Endothelial cell of umbilical vein (primary cell): ENCODE results near the gene NCKAP5. TPM values are rescaled to one million over a fixed set of nuclear protein-coding genes. Genes with fewer than 3 reads are reported as not detected.

Experiments used
- BruUV-seq: library from RNA; stranded (reverse); fragments of 400-500 nt; replicated peaks from 2 replicates; lab custom pipeline; 2021; lab: Mats Ljungman, UMichigan
- CTCF ChIA-PET: fragments of 300-600, 350-600 bp; sonication (Branson Sonifier 250); formaldehyde crosslinking; loops from one replicate; lab custom pipeline; 2021; ENCODE audit warnings: antibody characterized with exemption, inconsistent platforms; lab: Charles Lee
- POLR2A ChIA-PET: fragments of 300-600, 350-600 bp; sonication (Branson Sonifier 250); formaldehyde crosslinking; loops from one replicate; lab custom pipeline; 2021; ENCODE audit warnings: antibody characterized with exemption, inconsistent platforms; lab: Charles Lee
- DNase-seq: peaks from one replicate; pipeline ENCODE4 v3.0.0-alpha.2; 2011; ENCODE audit warnings: low read depth, low spot score
- FAIRE-seq: peaks from 2 replicates; lab custom pipeline; 2011; peaks lifted over from hg19 to GRCh38; lab: Jason Lieb, UNC
- H2AFZ ChIP-seq: 2 replicates; pipeline ENCODE4 v1.6.0; 2012; ENCODE audit warnings: low read depth, low read length, control low read depth, inconsistent platforms
- H3K27ac ChIP-seq: 2 replicates; pipeline ENCODE4 v1.5.1; 2011; ENCODE audit warnings: low read depth, mild to moderate bottlenecking, control low read depth, low read length, moderate library complexity; ENCODE audit not compliant: insufficient read depth
- H3K27me3 ChIP-seq, 2 experiments: 2 replicates each; pipeline versions ENCODE4 v1.6.0 to v1.6.1; 2011; ENCODE audit warnings: low read length in 2 of 2, mixed read lengths in 1 of 2; ENCODE audit not compliant: control insufficient read depth in 2 of 2, insufficient read depth in 2 of 2
- H3K36me3 ChIP-seq, 2 experiments: 2 replicates in 1 of 2; 3 replicates in 1 of 2; pipeline ENCODE4 v1.5.1; 2011; ENCODE audit warnings: low read length in 2 of 2, mild to moderate bottlenecking in 1 of 2, moderate library complexity in 1 of 2; ENCODE audit not compliant: control insufficient read depth in 2 of 2, insufficient read depth in 2 of 2; ENCODE audit errors: extremely low read depth in 1 of 2
- H3K4me1 ChIP-seq: 3 replicates; pipeline ENCODE4 v1.5.1; 2011; ENCODE audit warnings: mild to moderate bottlenecking, low read length; ENCODE audit not compliant: control insufficient read depth, insufficient read depth; ENCODE audit errors: extremely low read depth
- H3K4me2 ChIP-seq: 2 replicates; pipeline ENCODE4 v1.6.1; 2011; ENCODE audit warnings: low read length, control low read depth, mixed read lengths; ENCODE audit not compliant: insufficient read depth
- H3K4me3 ChIP-seq, 3 experiments: fragments of 200-600 bp in 1 of 3; sonication (generic), shearing (Covaris generic) in 1 of 3; replicated peaks in 1 of 3; 2 replicates each; pipeline ENCODE4 v1.5.1; 2011 to 2016; ENCODE audit warnings: control low read depth in 3 of 3, low read length in 3 of 3, mild to moderate bottlenecking in 2 of 3, inconsistent platforms in 1 of 3, low read depth in 1 of 3, moderate library complexity in 1 of 3; ENCODE audit not compliant: insufficient read depth in 1 of 3
- H3K79me2 ChIP-seq: 2 replicates; pipeline ENCODE4 v1.6.0; 2012; ENCODE audit warnings: low read length, inconsistent platforms; ENCODE audit not compliant: control insufficient read depth, insufficient read depth
- H3K9ac ChIP-seq: replicated peaks from 2 replicates; pipeline ENCODE3; 2011; ENCODE audit warnings: low read length, control low read depth; ENCODE audit not compliant: insufficient read depth; ENCODE audit errors: extremely low read depth
- H3K9me1 ChIP-seq: replicated peaks from 3 replicates; pipeline ENCODE4 v1.6.0; 2011; ENCODE audit warnings: mild to moderate bottlenecking, low read length; ENCODE audit not compliant: control insufficient read depth, insufficient read depth; ENCODE audit errors: extremely low read depth
- H3K9me3 ChIP-seq: replicated peaks from 2 replicates; pipeline ENCODE4 v1.5.1; 2012; ENCODE audit warnings: low read length, inconsistent platforms; ENCODE audit not compliant: control insufficient read depth, insufficient read depth
- H4K20me1 ChIP-seq: replicated peaks from 2 replicates; pipeline ENCODE3; 2011; ENCODE audit warnings: mild to moderate bottlenecking, low read length; ENCODE audit not compliant: control insufficient read depth, insufficient read depth; ENCODE audit errors: extremely low read depth
- EZH2 ChIP-seq: IDR thresholded peaks from 2 replicates; pipeline ENCODE4 v1.6.1; 2012; ENCODE audit warnings: borderline replicate concordance, low read depth, mild to moderate bottlenecking, moderate library complexity, low read length, inconsistent platforms; ENCODE audit not compliant: severe bottlenecking
- FOS ChIP-seq: IDR thresholded peaks from 2 replicates; pipeline ENCODE4 v1.6.1; 2011; ENCODE audit warnings: mild to moderate bottlenecking, low read length, moderate library complexity, borderline replicate concordance; ENCODE audit not compliant: insufficient read depth
- GATA2 ChIP-seq: IDR thresholded peaks from 2 replicates; pipeline ENCODE4 v1.7.0; 2011; ENCODE audit warnings: low read depth, mild to moderate bottlenecking, moderate library complexity, mixed read lengths, low read length; ENCODE audit not compliant: insufficient read length, insufficient read depth
- MYC ChIP-seq: IDR thresholded peaks from one replicate; pipeline ENCODE4 v1.6.1; 2011; ENCODE audit warnings: mild to moderate bottlenecking, low read depth, low read length
- POLR2A ChIP-seq: IDR thresholded peaks from 2 replicates; pipeline ENCODE4 v1.6.1; 2012; ENCODE audit warnings: low read depth, mild to moderate bottlenecking, control low read depth, low read length
- POLR2AphosphoS5 ChIP-seq: IDR thresholded peaks from 2 replicates; pipeline ENCODE4 v1.6.1; 2012; ENCODE audit warnings: low read depth, mild to moderate bottlenecking, control low read depth, low read length, moderate library complexity; ENCODE audit not compliant: insufficient read depth
- dilution Hi-C: fragments of 300-500 bp; cut with MboI; formaldehyde crosslinking; loops from one replicate; pipeline ENCODE4 v1.15.0; 2019; ENCODE audit warnings: low sequenced_read_pairs; ENCODE audit not compliant: extremely low pct_ligation_motif_present
- intact Hi-C: fragments of 100-400 bp; cut with micrococcal nuclease; formaldehyde crosslinking; loops from one replicate; pipeline ENCODE4 v1.10.0; 2022
- polyA plus RNA-seq, 4 experiments: library from polyadenylated mRNA; depleted of rRNA in 3 of 4; stranded (reverse) in 3 of 4; unstranded in 1 of 4; fragments of >200 nt; gene quantifications; 2 replicates each; pipeline versions ENCODE4 v1.2.1 to v1.2.3, GENCODE V29; 2011 to 2012; ENCODE audit warnings: missing spikeins in 1 of 4
- total RNA-seq: library from RNA; stranded (reverse); gene quantifications from 2 replicates; pipeline ENCODE4 v1.2.3, GENCODE V29; 2021
- TF ChIP-seq, protein P1 (sequence below), 2 donors: IDR thresholded peaks; 1 replicate in 1 of 2; 2 replicates in 1 of 2; pipeline ENCODE4 v1.5.1; 2011; ENCODE audit warnings: low read length in 2 of 2, mild to moderate bottlenecking in 2 of 2, moderate library complexity in 2 of 2, control low read depth in 1 of 2, inconsistent platforms in 1 of 2, low read depth in 1 of 2; ENCODE audit not compliant: insufficient read depth in 1 of 2; ENCODE audit errors: extremely low read depth in 1 of 2

The NCKAP5 gene
- total and polyA plus RNA-seq, 2 donors (not counting 3 experiments of a cell fraction or from before 2014, with no cell fraction given): 0.47 to 3.3 TPM

DNA sequence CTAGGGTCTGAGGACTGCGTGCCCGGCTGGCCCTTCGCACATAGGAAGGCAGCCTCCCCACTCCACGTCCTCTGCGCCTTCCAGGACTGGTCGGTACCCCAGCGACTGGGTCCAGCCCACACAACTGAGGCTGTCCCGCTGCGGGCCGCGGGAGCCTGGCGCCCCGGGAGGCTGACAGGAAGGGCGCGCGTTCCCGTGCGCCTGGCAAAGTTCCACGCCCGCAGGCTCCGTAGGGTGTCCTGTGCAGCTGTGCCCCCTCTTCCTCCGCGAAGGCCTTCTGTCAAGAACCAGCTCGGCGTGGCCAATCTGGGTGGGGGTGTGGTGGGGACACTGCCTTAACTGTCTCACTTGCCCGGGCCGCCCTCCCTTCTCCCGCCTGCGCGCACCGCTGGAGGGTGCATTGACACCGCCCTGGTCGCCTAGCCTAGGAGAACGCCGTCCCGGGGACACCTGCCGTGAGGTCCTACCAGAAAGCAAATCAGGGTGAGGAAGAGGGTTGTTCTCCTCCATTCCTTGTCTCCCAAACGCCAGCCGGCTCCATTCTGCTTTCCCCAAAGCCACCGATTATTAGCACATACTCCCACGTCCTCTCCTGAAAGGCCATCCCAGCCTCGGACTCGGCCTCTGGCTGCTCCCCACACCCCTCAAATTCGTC lies 897.6 kb downstream of the NCKAP5 start:
- intact Hi-C loops (loop anchor here (1.0 to 5.0 kb wide), 7 partner anchors 19 to 1172 kb away; no protein-coding TSS in a partner anchor), dilution Hi-C loops (no loop called here)
- CTCF ChIA-PET: interaction anchor here (2.5 to 4.6 kb wide), 3 partner anchors 20 to 1109 kb away, joined by 10 to 28 read pairs (median 23); no protein-coding TSS in a partner anchor
- H3K36me3 ChIP-seq: no peaks in the 10 kb centered on the region
- H3K79me2 ChIP-seq: peaks cover 10% of the 10 kb centered on the region
- TSS peak; percentile 29 for BruUV-seq
- H2AFZ ChIP-seq: peak overlapping the region; percentile 73
- POLR2A ChIA-PET: no interaction called here
- H3K9me3 ChIP-seq: no peaks in the 10 kb centered on the region
- peak overlapping the region; percentile 76 for H3K4me2 ChIP-seq
- H3K4me3 ChIP-seq: peak overlapping the region; percentile 55 to 76 (median 75)
- peak overlapping the region; percentile 69 for H3K27ac ChIP-seq
- TF ChIP-seq, protein P1, sequence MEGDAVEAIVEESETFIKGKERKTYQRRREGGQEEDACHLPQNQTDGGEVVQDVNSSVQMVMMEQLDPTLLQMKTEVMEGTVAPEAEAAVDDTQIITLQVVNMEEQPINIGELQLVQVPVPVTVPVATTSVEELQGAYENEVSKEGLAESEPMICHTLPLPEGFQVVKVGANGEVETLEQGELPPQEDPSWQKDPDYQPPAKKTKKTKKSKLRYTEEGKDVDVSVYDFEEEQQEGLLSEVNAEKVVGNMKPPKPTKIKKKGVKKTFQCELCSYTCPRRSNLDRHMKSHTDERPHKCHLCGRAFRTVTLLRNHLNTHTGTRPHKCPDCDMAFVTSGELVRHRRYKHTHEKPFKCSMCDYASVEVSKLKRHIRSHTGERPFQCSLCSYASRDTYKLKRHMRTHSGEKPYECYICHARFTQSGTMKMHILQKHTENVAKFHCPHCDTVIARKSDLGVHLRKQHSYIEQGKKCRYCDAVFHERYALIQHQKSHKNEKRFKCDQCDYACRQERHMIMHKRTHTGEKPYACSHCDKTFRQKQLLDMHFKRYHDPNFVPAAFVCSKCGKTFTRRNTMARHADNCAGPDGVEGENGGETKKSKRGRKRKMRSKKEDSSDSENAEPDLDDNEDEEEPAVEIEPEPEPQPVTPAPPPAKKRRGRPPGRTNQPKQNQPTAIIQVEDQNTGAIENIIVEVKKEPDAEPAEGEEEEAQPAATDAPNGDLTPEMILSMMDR (IDR thresholded peaks at IDR 0.05; ENCODE audit: extremely low read depth in 1 of 2, insufficient read depth in 1 of 2, low read depth in 1 of 2, low read length in 2 of 2): no peak
- peak; percentile 54 for TF ChIP-seq POLR2A
- H4K20me1 ChIP-seq: no peaks in the 10 kb centered on the region
- no peaks in the 10 kb centered on the region for H3K27me3 ChIP-seq
- FAIRE-seq (no peak), DNase-seq (peak; percentile 44)
- H3K9ac ChIP-seq: peak overlapping the region; percentile 59
- H3K4me1 ChIP-seq: peaks cover 30% of the 10 kb centered on the region
- no peaks in the 10 kb centered on the region for H3K9me1 ChIP-seq

DNA sequence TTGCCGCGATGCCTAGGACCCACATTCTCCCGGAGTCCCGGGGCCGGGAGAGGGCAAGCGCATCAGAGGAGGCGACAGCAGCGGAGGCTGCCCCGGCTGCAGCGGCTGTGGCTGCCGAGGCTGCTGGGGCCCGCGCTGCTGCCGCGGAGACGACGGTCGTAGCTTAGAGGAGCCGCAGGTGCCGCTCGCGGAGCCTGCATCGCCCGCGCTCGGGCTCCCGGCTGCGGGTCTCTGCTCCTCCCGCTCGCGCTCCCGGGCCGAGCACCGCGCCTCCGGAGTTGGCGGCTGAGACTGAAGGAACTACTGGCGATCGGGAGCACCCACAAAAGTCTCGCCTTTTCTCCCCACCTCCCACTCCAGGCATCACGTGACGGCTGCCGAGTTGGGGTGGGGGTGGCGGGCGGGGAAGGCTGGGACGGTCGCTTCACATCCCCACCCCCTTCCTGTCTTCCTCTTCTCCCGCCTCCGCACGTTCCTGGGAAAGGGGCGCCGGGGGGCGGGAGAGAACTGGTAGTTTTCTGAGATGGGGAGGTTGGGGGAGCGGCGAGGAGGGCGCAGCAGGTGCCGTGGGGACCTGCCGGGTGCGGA lies 898.3 kb downstream of the NCKAP5 start, which contains the start of gene LYPD1:
LYPD1 (minus strand) TSS at position 298 of the 588 bp plus-strand sequence; CDS start at position 25, 273 bp downstream.
- intact Hi-C loops: loop anchor here (2.0 to 5.0 kb wide), 4 partner anchors 123 to 1112 kb away; no protein-coding TSS in a partner anchor
- FAIRE-seq: no peak
- TSS peak; percentile 16 for BruUV-seq

More for the DNA sequence above, 898.3 kb downstream of the NCKAP5 start, which contains the start of gene LYPD1:
- H3K4me3 ChIP-seq: peak within 1 kb of the TSS; percentile 55 to 76 (median 75)
- peaks cover 10% of the 10 kb centered on the region for H3K79me2 ChIP-seq
- peak within 1 kb of the TSS; percentile 73 for H2AFZ ChIP-seq
- ChIA-PET POLR2A (no interaction called here), CTCF (interaction anchor here (2.5 to 4.6 kb wide), 6 partner anchors 11 to 1174 kb away, joined by 8 to 28 read pairs (median 14); no protein-coding TSS in a partner anchor)
- dilution Hi-C loops: no loop called here
- H3K4me2 ChIP-seq: peak within 1 kb of the TSS; percentile 76
- H3K9me3 ChIP-seq: no peaks in the 10 kb centered on the region
- H3K36me3 ChIP-seq: no peaks in the 10 kb centered on the region
- no peaks in the 10 kb centered on the region for H3K9me1 ChIP-seq
- H4K20me1 ChIP-seq: no peaks in the 10 kb centered on the region
- TF ChIP-seq POLR2AphosphoS5: no peak
- TF ChIP-seq EZH2: no peak
- TF ChIP-seq GATA2: no peak
- TF ChIP-seq FOS: no peak
- no peak for TF ChIP-seq POLR2A
- no peak for TF ChIP-seq MYC
- H3K4me1 ChIP-seq: peaks cover 30% of the 10 kb centered on the region
- peak within 1 kb of the TSS; percentile 69 for H3K27ac ChIP-seq
- H3K9ac ChIP-seq: peak within 1 kb of the TSS; percentile 59
- H3K27me3 ChIP-seq: no peaks in the 10 kb centered on the region
- DNase-seq: no peak
